Choroid plexus epithelial cell (primary cell): ENCODE measurements around the gene HES5.

Source experiments
- DNase-seq: peaks from one replicate; pipeline ENCODE4 v3.0.0-alpha.2; 2010; ENCODE audit warnings: low read depth
- H3K4me3 ChIP-seq: 2 replicates; pipeline ENCODE4 v1.5.1; 2011; ENCODE audit warnings: low read depth, mild to moderate bottlenecking, control low read depth, low read length, moderate library complexity
- TF ChIP-seq, protein P1 (sequence below): conservative IDR thresholded peaks from 2 replicates; pipeline ENCODE4 v1.5.1; 2011; ENCODE audit warnings: low read depth, mild to moderate bottlenecking, control low read depth, inconsistent platforms, low read length, moderate library complexity

The HES5 gene

DNA sequence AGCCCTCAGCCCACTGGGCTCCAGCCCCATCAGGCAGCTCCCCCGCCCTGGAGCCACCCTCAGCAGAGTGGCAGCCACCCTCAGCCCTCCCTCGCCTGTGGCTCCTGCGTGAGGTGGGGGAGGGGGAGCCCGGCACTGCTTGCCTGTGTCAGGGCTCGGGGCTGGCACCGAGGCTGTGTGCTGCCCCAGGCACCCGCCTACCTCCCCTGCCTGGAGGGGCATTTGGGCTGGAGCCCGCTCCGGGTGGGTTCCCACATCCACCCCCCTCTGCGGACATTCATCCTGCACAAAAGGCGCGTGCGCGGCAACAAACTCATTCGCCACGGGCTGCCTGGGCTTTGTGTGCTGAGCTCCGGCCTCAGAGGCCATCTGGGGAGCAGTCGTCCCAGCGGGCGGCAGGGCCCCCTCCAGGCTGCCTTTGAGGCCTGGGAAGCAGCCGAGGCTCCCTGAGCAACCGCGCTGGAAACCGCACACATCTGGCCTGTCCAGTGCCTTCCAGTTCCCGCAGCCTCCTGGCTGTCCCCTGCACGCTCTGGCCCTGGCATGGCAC is 13.6 kb upstream of the HES5 start:
- DNase-seq, result peak; percentile 73
- no peak overlapping the region for H3K4me3 ChIP-seq
- TF ChIP-seq, protein P1, sequence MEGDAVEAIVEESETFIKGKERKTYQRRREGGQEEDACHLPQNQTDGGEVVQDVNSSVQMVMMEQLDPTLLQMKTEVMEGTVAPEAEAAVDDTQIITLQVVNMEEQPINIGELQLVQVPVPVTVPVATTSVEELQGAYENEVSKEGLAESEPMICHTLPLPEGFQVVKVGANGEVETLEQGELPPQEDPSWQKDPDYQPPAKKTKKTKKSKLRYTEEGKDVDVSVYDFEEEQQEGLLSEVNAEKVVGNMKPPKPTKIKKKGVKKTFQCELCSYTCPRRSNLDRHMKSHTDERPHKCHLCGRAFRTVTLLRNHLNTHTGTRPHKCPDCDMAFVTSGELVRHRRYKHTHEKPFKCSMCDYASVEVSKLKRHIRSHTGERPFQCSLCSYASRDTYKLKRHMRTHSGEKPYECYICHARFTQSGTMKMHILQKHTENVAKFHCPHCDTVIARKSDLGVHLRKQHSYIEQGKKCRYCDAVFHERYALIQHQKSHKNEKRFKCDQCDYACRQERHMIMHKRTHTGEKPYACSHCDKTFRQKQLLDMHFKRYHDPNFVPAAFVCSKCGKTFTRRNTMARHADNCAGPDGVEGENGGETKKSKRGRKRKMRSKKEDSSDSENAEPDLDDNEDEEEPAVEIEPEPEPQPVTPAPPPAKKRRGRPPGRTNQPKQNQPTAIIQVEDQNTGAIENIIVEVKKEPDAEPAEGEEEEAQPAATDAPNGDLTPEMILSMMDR, result no peak

DNA sequence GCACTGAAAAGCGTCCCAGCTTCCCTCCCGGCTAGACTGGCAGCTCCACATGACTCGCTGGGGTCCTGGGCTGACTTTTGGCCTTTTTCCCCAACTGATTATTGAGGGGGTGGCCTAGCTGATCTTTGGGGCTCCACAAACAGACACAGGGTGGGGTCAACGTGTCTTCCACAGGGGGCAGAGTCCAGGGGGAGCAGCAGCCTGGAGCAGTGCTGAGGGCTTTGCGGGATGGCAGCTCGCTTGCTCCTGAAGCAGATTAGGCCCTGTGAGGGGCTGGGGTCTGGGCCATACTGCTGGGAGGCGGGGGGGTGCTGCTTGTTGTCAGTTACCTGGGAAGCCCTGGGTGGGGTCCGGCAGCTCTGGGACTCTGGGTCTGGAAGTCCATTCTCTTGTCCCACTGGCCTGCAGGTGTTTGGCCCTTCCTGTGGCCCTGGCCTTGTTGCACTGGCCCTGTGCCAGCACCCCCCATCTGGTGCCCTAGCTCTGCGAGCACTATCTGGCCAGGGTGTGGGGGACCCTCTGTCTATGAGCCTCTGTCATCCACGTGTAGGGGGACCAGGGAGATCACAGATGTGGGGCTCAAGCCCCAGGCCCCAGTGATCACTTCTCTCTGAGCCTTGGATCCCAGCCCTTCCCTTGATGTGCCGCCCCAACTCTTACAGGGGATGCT is 12.3 kb upstream of the HES5 start:
- H3K4me3 ChIP-seq, result no peak overlapping the region
- DNase-seq, result no peak
- TF ChIP-seq, protein P1, result no peak

DNA sequence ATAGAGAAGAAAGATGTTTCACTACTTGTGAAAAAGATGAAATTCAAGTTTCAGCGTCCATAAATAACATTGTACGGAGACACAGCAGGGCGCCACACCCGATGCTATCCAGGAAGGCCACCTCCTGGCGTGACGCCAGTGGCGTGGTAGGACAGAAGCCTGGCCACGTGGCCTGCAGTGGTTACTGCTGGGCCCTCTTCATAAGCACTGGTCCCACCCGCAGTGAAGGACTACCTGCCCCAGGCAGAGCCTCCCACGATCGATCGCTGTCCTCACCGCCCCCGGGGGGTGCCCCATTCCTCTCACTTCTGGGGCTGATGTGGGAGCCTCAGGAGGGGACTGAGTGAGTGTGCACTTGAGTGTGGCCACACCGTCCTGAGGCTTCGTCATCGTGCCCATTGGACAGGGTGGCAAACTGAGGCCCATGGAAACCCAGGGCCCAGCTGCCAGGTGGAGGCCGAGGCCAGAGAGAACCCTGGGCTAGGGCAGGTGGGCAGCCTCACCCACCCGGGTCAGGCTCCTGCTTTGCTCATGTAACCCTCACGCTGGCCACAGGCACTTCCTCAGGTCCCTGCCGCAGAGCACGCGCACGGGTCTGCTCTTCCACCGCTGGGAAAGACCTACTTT is 11.7 kb upstream of the HES5 start:
- H3K4me3 ChIP-seq, result no peak overlapping the region
- TF ChIP-seq, protein P1, result no peak
- peak; percentile 60 for DNase-seq

- DNase-seq, result no peak
Observed at GRCh38 chr1:2540816-2541492, 10.9 kb upstream of the HES5 start.

GRCh38 chr1:2539312-2539907 is 9.3 kb upstream of the HES5 start:
- DNase-seq, result no peak
- TF ChIP-seq, protein P1, result peak; percentile 53
- no peak overlapping the region for H3K4me3 ChIP-seq

More at GRCh38 chr1:2540816-2541492, 10.9 kb upstream of the HES5 start:
- H3K4me3 ChIP-seq, result no peak overlapping the region
- TF ChIP-seq, protein P1, result no peak

DNA sequence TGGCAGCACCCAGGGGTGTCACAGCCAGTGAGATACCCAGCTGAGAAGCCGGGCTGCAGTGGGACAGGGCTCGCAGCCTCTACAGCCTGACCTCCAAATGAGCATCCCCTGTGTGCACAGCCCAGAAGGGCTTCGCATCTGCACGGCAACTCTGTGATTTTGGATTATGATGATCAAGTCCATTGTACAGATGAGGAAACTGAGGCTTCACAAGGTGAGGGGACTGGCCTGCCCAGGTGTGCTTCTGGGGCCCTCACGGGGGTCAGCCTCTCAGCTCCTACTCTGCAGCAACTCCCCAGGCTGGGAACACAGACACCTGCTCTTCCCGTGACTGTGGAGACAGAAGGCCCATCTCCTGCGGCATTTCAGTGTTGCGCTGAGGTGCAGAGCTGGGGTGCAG is 8.8 kb upstream of the HES5 start:
- H3K4me3 ChIP-seq, result no peak overlapping the region
- DNase-seq, result no peak
- TF ChIP-seq, protein P1, result no peak
